ENCODE results near the gene RAB29.
"Not testable (repeated sequence)": the region's sequence is repeated elsewhere in the genome, so short reads cannot be mapped to it uniquely, and the experiment has no call there.

Gene RAB29

DNA sequence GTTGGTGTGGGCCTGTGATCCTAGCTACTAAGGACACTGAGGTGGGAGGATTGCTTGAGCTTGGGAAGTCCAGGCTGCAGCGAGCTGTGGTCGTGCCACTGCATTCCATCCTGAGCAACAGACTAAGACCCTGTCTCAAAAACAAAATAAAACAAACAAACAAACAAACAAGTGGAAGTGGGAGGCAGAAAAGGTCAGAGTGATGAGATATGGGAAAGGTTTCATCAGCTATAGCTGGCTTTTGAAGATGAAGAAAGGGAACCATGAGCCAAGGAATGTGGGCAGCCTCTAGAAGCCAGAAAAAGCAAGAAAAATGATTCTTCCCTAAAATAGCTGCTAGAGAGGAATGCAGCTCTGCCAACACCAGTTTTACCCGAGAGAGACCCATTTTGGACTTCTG is 14.7 kb downstream of the RAB29 start:
- DNase-seq: no peak

- DNase-seq: no peak
Observed at GRCh38 chr1:205756552-205756951, 18.7 kb downstream of the RAB29 start.

DNA sequence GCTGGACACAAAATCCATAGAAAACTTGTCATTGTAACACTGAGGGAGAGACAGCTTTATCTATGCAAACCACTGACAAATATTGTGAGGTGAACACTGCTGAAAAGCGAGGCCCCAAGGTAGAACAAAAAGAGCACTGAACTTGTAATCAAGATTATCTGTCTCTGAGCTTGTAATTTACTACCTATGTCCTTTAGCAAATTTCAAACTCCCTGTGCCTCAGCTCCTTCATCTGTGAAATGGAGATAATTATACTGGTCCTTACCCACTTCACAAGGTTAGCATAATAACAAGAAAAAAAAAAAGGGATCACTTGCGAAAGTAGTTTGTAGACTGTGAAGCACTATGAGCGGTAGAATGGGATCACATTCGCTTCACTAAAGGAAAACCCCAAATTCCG is 20.4 kb downstream of the RAB29 start:
- no peak for DNase-seq

GRCh38 chr1:205751036-205751651 is 24.1 kb downstream of the RAB29 start:
- peak; percentile 62 for DNase-seq

DNA sequence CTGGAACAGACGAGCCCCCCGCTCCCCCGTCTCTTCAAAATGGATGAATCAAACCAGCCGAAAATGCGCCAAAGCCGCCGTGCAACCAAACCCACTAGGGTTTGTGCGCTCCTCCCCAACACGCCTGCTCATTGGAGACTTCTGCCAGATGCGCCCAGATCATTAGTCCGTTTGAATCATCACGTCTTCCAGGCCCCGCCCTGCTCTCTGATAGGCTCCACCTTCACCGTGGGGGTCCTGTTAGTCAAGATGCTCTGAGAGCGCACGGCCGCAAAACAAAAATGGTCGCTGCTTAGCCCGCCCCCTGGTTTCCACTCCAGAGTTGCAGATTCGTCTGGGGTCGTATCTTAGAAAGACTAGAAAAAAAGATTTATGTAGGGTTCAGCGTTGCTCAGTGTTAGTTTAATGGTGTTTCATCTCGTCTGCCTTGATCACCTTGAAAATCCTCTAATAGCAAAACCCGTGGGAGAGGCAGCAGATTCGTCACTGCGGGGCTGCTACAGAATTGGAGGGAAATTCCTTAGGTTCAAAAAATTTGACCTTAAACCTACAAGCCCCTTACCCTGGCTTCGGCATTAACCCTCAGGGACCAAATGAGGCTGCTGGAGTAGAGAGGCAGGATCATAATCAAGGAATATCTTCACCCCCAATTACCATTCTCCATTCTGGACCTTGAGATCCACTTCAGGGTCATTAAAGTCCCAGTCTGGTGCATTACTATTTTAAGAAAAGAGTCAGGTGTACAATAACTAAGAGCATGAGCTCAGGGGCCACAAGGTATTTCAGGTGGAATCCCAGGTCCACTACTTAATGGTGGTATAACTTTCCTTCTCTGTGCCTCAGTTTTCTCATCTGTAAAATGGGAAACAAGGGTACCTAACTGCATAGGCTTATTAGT is 24.9 kb downstream of the RAB29 start, which contains the start of gene NUCKS1:
TSS of gene NUCKS1 (minus strand) at position 45 of the 898 bp plus-strand sequence. CDS start 209 bp downstream, outside the sequence.
- peak; percentile 100 for DNase-seq

GRCh38 chr1:205749234-205750137 is 25.8 kb downstream of the RAB29 start:
- peak; percentile 98 for DNase-seq

- DNase-seq: peak; percentile 63
Observed at GRCh38 chr1:205748403-205749233, 26.7 kb downstream of the RAB29 start.

DNA sequence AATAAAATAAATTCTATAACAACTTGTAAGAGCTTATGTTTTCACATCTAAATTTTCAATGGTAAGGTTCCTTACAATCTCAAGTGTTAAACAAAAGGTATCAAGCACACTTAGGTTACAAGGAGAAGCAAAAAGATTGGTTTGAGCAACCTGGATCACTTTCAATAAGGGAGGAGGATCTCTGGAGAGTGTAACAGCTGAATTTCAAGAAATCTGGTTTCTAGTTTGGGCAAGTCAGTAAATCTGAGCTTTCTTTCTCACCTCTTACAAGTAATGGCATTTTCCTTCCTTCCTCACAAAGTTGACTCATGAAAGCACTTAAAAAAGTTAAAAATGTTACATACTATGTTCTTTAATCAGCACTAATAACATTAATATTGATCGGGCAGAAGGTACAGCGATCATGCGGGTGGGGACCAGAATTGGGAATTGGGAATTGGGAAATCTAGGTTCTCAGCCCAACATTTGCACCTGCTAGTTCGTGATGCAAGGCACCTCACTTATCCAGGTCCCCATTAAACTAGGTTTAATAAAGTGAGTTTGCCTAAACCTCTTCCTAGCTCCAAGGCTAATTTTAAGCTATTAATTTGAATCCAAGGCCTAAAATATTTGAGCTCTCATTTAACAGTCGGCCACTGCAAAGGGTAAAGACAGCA is 28.4 kb downstream of the RAB29 start:
- no peak for DNase-seq

DNA sequence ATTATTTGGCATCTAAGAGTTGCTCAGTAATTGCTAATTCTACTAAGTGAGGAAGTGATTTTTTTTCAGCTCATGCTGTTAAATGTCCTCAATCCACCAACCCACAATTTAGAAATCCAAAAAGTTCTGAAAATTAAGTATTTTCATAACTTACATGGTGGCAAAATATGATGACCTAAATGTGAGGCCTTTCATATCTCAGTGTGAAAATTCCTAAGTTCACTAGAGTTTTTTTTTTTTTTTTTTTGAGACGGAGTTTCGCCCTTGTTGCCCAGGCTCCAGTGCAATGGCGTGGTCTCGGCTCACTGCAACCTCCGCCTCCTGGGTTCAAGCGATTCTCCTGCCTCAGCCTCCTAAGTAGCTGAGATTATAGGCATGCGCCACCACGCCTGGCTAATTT is 30.9 kb downstream of the RAB29 start:
- no peak for DNase-seq

GRCh38 chr1:205743977-205744376 is 31.3 kb downstream of the RAB29 start:
- no peak for DNase-seq

- no peak for DNase-seq
Observed at GRCh38 chr1:205741681-205742080, 33.6 kb downstream of the RAB29 start.

DNA sequence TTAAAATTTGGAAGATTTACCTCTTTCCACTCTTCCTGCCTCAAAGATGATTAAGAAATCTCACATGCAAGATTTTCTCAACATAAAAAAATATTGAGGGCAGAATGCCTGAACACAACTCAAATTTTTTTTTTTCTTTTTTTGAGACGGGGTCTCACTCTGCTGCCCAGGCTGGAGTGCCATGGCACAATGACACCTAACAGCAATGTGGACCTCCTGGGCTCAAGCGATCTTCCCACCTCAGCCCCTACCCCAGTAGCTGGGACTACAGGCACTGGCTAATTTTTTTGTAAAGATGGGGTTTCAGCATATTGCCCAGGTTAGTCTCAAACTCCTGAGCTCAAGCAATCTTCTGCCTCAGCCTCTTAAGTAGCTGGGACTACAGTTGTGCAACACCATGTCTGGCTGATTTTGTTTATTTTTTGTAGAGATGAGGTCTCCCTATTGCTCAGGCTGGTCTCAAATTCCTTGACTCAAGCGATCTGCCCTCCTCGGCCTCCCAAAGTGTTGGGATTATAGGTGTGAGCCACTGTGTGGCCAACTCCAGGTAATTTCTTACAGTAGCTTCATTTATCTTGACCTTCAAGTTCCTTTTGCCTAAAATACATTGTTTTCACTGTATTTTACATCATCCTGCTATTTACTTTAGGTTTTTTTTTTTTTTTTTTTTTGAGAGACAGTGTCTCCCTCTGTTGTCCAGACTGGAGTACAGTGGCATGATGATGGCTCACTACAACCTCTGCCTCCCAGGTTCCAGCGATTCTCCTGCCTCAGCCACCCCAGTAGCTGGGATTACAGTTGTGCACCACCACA is 35.7 kb downstream of the RAB29 start:
- no peak for DNase-seq

DNA sequence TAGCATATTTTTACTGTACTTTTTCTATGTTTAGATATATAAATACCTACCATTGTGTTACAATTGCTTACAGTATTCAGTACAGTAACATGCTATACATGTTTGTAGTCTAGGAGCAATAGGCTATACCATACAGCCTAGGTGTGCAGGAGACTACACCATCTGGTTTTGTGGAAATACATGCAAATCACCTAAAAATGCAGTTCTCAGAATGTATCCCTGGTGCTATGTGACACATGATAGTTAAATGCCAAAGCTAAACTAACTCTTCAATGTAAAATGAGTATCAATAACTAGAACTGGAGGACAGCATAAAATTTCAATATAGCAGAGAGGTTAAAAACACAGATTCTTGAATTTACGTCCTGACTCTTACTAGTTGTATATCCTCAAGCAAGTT is 40.1 kb downstream of the RAB29 start:
- DNase-seq: no peak

DNA sequence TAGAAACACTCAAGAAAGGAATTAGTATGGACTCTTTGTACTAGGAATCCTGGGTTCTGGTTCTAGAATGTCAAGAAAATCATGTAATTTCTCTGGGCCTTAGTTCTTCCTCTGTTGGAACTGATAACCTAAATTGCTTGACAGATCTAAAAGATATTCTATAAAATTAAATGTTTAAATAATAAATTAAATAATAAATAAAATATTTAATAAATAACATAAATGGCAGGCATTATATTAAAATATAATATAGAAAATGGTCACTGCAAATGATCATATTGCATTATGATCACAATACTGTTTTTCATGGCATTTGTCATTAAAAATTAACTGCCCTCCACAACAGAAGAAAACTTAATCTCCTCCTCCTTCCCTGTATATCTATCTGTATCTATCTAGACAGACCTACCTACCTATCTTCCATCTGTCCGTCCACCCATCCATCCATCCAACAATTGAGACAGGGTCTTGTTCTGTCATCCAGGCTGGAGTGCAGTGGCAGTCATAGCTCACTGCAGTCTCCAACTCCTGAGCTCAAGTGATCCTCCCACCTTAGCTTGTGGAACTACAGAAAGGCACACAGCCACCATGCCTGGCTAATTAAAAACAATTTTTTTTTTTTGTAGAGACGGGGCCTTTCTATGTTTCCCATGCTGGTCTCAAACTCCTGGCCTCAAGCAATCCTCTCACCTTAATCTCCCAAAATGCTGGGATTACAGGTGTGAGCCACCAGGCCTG is 41.7 kb downstream of the RAB29 start:
- DNase-seq: no peak

- DNase-seq: no peak
Observed at GRCh38 chr1:205729945-205730610, 45.2 kb downstream of the RAB29 start.

- no peak for DNase-seq
Observed at GRCh38 chr1:205726619-205727125, 48.6 kb downstream of the RAB29 start.

GRCh38 chr1:205725514-205725913 is 49.8 kb downstream of the RAB29 start:
- no peak for DNase-seq

GRCh38 chr1:205720740-205721139 is 54.5 kb downstream of the RAB29 start:
- not testable (repeated sequence) for DNase-seq

DNA sequence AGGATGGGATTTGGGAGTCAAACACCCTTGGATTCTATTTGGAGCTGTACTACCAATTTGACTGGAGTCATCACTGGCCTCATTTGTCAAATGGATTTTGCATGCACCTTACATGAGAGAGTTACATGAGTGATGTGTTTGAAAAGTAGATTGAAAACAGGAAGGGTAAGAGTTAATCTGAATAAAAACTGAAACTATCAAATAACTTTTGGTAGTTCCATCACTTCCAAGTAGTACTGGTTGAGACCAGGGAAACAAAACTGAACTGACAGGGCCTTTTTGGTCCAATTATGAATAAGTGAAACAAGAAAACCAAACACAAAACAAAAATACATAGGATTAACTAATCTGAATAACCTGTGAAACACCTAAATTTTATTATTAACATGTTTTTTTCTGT is 55.5 kb downstream of the RAB29 start:
- DNase-seq: no peak

Data from hematopoietic multipotent progenitor cell treated with erythropoietin and hydrocortisone succinate and interleukin-3 and kit ligand, for 4 days (in vitro differentiated cells).